Prostate gland (tissue), 1 donor: Measurements from ENCODE around the gene CACNA1D.

Experiments
- POLR2A ChIP-seq: fragments of 450-650 bp; IDR thresholded peaks from one replicate; pipeline ENCODE4 v1.6.1; 2016; ENCODE audit warnings: antibody characterized with exemption, mild to moderate bottlenecking
- POLR2AphosphoS5 ChIP-seq: sonication (generic); formaldehyde crosslinking; IDR thresholded peaks from one replicate; pipeline ENCODE4 v1.6.1; 2017; ENCODE audit warnings: antibody characterized with exemption

DNA sequence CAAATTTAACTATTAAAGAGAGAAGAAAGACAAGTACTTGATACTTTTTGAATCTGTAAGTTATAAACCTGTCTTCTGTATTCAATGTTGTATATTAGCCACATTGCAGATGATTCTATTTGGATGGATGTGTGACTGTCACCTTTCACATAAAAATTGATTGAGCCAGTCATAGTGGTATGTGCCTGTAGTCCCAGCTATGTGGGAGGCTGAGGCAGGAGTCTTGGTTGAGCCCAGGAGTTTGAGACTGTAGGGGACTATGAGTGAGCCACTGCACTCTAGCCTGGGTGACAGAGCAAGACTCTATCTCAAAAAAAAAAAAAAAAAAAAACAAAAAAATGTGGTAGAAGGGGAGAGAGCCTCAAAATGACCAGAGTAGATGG lies 12.3 kb downstream of the CACNA1D start:
- TF ChIP-seq POLR2A (no peak), POLR2AphosphoS5 (no peak)
